Fibroblast of villous mesenchyme (primary cell): ENCODE results near the gene TPM2. TPM values are rescaled to one million over a fixed set of nuclear protein-coding genes. Genes with fewer than 3 reads are reported as not detected.

Source experiments
- DNase-seq: peaks from one replicate; pipeline ENCODE4 v3.0.0-alpha.2; 2010; ENCODE audit warnings: low read depth
- H3K4me3 ChIP-seq: 2 replicates; pipeline ENCODE4 v1.5.1; 2011; ENCODE audit warnings: low read depth, mild to moderate bottlenecking, low read length
- CTCF ChIP-seq: IDR thresholded peaks from 2 replicates; pipeline ENCODE4 v1.5.1; 2012; ENCODE audit warnings: low read depth, mild to moderate bottlenecking, low read length; ENCODE audit not compliant: insufficient read depth
- total RNA-seq: library from RNA; depleted of rRNA; stranded (reverse); fragments of >200 nt; gene quantifications from 2 replicates; pipeline ENCODE4 v1.2.3, GENCODE V29; 2012

Gene TPM2
- total RNA-seq, 1 donor, result 1,893 TPM

GRCh38 chr9:35719546-35719945 lies 29.8 kb upstream of the TPM2 start:
- H3K4me3 ChIP-seq, result no peak overlapping the region
- no peak for TF ChIP-seq CTCF
- no peak for DNase-seq

DNA sequence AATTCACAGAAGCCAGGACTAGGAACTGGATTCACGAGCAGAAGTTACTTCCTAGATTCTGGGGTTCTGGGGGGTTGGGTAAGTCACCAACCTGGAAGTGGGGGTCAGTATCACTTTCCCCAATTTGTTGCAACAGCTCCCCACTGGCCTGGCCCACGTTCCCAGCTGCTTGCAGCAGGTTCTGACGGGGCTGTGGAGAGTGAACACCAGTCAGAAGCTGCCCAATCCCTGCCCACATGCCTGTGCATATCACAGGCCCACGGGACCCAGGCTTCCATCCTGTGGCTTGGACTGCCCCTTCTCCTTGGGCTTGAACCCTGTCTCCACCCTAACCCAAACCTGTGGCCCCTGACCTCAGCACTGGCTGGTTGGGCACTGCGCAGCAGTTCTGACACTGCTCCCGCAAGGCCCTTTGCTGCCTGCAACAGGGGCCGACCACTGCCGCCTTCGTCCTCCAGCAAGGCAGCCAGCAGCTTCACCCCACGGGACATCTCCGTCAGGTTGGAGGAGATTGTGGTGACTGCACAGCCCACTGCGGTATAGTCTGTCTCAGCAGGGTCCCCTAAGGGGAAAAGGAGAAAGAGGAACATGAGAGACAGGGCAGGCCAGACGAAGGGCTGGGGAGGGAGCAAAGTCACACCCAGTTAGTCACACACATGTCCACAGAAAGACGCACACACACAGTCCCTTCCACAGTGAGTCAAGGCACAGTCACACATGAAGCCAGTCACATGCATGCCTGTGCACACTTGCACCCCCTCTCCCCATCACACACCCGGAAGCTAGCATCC lies 29.2 kb upstream of the TPM2 start:
- DNase-seq, result no peak
- H3K4me3 ChIP-seq, result no peak overlapping the region
- no peak for TF ChIP-seq CTCF

DNA sequence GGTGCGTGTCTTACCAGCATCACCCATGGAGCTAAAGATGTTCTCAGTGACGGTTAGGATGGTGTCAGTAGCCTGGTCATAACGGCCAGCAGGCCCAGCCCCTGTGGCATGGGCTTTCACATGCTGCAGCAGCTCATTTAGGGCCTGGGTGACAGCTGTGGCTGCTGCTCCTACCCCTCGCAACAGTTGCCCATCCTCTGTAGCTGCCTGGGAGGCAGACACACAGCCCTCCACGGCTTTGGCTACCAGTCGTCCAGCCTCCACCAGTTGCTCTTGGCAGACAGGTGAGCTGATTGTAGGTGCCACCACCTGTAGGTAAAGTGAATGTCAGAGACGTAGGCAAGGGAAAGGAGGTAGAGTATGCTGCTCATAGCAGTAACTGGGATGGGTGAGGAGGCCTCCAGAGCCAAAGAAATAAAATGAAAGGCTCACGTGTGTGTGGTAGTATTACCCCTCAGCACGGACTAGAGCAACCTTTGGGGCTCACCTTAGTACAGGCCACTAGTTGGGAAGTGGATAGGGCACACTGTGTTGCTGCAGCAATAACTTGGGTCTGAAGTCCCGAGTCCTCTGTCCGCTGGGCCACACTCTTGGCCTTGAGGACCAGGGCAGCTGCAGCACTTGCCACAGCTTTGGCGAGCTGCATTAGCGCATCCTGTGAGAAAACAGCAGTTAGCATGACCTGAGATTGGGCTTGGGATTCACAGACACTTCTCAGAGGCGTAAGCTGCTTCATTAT lies 27.6 kb upstream of the TPM2 start:
- no peak for DNase-seq
- TF ChIP-seq CTCF, result no peak
- no peak overlapping the region for H3K4me3 ChIP-seq

DNA sequence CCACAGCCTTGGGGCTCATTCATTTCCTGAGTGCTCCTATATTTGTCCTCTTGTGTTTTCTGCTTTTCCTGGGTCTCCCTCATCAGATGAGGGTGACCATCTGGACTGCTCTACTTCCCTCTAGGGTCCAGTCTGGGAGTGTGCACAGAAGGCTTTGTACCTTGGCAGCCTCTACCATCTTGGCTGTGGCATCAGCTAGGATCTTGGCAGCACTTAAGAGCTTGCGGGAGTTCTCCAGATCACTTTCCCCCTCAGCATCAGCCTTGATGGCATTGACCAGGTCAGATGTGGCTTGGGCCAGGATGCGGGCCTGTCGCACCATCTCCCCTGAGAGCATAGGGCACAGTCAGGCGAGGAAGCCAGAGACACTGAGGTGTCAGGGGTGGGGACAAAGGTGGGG lies 26.5 kb upstream of the TPM2 start:
- no peak for TF ChIP-seq CTCF
- DNase-seq, result no peak
- H3K4me3 ChIP-seq, result no peak overlapping the region

- no peak for TF ChIP-seq CTCF
- no peak for DNase-seq
Measured at GRCh38 chr9:35714579-35715252, 25.0 kb upstream of the TPM2 start.

DNA sequence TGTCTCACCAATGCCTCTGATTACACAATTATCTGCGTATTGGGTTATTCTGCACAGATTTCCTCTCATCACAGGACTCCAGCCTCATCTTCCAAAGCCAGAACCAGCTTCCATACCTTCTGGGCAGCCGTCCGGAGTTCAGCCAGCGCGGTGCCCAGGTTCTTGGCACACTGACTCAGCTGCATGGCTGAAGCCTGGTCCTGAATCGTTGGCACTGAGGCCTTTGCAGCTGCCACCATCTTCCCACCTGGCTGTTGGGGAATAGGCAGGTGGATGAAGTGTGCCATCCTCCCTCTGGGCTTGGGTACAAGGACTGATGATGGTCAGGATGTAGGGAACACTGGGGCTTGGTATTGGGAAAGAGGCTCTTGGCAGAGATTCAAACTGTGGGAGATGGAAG lies 24.4 kb upstream of the TPM2 start:
- TF ChIP-seq CTCF, result no peak
- DNase-seq, result no peak
- no peak overlapping the region for H3K4me3 ChIP-seq

More at GRCh38 chr9:35714579-35715252, 25.0 kb upstream of the TPM2 start:
- H3K4me3 ChIP-seq, result no peak overlapping the region
